Measurements from ENCODE around the gene OTX1. TPM values are rescaled to one million over a fixed set of nuclear protein-coding genes. Genes with fewer than 3 reads are reported as not detected.

The OTX1 gene
- total RNA-seq, 1 donor from 2014 or later = not detected

DNA sequence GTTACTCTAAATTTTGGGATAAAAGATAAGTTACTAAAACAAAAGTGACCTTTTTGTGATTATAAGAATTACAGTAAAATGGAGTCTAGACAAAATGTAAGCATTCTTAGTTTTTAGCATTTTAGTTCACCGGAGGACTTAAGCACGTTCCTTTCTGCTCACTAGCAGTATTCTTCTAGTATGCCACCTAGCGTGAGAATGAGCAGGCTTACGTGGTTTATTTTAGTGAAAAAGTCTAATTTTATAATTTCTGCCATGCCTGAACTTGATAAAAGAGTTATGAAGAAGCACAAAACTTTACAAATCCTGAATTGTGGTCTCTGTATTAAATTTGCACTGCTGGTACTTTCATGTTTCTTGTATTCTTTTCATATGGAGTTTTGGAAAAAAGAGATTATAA is 12.6 kb upstream of the OTX1 start:
- H3K36me3 ChIP-seq (ENCODE audit: control insufficient read depth, insufficient read depth, low read length) = no peaks in the 10 kb centered on the region
- no peak for DNase-seq (ENCODE audit: low read depth)
- no peaks in the 10 kb centered on the region for H3K27me3 ChIP-seq (ENCODE audit: control insufficient read depth, insufficient read depth, low read length)
- TF ChIP-seq, protein P1, sequence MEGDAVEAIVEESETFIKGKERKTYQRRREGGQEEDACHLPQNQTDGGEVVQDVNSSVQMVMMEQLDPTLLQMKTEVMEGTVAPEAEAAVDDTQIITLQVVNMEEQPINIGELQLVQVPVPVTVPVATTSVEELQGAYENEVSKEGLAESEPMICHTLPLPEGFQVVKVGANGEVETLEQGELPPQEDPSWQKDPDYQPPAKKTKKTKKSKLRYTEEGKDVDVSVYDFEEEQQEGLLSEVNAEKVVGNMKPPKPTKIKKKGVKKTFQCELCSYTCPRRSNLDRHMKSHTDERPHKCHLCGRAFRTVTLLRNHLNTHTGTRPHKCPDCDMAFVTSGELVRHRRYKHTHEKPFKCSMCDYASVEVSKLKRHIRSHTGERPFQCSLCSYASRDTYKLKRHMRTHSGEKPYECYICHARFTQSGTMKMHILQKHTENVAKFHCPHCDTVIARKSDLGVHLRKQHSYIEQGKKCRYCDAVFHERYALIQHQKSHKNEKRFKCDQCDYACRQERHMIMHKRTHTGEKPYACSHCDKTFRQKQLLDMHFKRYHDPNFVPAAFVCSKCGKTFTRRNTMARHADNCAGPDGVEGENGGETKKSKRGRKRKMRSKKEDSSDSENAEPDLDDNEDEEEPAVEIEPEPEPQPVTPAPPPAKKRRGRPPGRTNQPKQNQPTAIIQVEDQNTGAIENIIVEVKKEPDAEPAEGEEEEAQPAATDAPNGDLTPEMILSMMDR (IDR thresholded peaks at IDR 0.05; ENCODE audit: insufficient read depth, low read length, poor library complexity, severe bottlenecking) = no peak
- H3K4me3 ChIP-seq (ENCODE audit: low read depth, low read length) = no peak overlapping the region

DNA sequence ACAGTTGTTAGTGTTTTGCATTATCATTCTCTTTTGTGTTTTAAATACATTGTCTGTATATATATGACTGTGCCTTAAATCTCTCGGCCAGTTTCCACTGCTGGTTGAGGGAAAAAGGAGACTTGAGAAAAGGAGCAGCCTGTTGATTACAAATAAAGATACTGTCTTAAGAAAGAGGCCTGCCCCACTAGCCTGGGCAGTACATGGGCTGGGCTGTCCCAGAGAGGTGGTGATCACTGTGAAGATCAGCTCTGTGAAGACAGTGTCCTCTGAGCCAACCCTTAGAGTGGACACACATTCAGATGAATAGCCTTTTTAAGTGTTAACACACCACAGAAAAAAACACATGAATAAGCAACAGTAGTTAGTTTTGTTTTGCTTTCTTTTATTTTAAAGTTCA is 10.0 kb upstream of the OTX1 start:
- Histone ChIP-seq H3K27me3 (ENCODE audit: control insufficient read depth, insufficient read depth, low read length) (peaks cover 3% of the 10 kb centered on the region), H3K4me3 (ENCODE audit: low read depth, low read length) (no peak overlapping the region), H3K36me3 (ENCODE audit: control insufficient read depth, insufficient read depth, low read length) (no peaks in the 10 kb centered on the region)
- TF ChIP-seq, protein P1 (IDR thresholded peaks at IDR 0.05; ENCODE audit: insufficient read depth, low read length, poor library complexity, severe bottlenecking) = no peak
- DNase-seq (ENCODE audit: low read depth) = no peak

DNA sequence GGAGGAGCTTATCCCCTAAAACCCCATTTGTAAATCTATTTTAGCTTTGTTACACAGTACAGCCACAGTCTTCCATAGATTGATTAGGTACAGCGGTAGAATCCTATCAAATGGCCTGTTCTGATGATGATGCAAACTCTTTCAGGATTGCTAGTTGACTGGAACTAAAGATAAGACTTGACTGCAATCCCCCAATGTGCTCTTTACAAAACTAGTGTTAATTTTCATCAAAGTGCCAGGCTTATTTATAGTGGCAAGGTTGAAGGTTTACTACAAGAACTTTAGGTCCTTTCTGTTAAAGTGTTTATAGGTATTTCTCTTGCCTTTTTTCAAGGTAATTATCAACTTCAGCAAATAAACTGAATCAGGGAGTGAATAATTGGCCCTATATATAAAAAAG is 9.0 kb upstream of the OTX1 start:
- no peak for DNase-seq (ENCODE audit: low read depth)
- Histone ChIP-seq H3K36me3 (ENCODE audit: control insufficient read depth, insufficient read depth, low read length) (no peaks in the 10 kb centered on the region), H3K27me3 (ENCODE audit: control insufficient read depth, insufficient read depth, low read length) (peaks cover 3% of the 10 kb centered on the region), H3K4me3 (ENCODE audit: low read depth, low read length) (no peak overlapping the region)
- TF ChIP-seq, protein P1 (IDR thresholded peaks at IDR 0.05; ENCODE audit: insufficient read depth, low read length, poor library complexity, severe bottlenecking) = no peak

DNA sequence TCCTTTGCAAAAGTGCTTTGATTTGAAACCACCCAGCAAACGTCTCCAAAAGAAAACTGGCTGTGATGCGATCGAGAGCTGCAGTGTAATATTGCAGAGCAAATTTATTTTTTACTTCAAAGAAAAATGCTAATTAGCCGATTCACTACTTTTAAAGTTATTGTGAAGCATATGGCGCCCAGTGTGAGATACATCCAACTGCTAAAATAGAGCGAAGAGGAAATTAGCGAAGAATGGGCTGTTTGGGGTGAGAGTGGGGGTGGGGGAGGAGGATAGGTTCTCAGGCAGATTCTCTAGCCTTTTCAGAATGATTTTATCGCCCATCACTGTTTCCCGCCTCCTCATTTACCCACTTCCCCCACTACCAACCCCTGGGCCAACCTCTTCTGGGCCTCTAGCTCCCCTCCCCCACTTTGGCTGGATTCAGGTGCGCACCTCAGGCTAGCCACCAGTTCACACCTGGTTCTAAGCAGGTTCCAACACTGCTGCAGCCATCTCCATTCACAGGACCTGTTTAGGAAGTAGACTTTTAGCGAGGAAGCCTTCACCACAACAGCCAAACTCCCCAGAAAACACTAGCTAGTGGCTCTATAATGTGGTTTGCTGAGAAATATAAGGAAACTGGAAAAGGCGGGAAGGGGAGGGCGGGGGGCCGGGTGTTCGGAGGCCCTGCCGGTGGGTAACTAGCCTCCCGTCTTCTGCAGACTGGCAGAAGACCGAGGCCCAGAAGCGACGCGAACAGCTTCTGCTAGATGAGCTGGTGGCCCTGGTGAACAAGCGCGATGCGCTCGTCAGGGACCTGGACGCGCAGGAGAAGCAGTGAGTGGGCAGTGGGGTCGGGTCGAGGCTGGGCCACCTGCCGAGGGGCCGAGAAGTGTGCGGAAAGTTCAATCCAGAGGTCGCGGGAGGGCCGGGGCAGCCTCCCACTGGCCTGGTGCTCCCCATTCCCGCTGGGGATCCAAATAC is 6.0 kb upstream of the OTX1 start:
- Histone ChIP-seq H3K4me3 (ENCODE audit: low read depth, low read length) (no peak overlapping the region), H3K27me3 (ENCODE audit: control insufficient read depth, insufficient read depth, low read length) (peaks cover 33% of the 10 kb centered on the region), H3K36me3 (ENCODE audit: control insufficient read depth, insufficient read depth, low read length) (no peaks in the 10 kb centered on the region)
- TF ChIP-seq, protein P1 (IDR thresholded peaks at IDR 0.05; ENCODE audit: insufficient read depth, low read length, poor library complexity, severe bottlenecking) = no peak
- DNase-seq (ENCODE audit: low read depth) = no peak

DNA sequence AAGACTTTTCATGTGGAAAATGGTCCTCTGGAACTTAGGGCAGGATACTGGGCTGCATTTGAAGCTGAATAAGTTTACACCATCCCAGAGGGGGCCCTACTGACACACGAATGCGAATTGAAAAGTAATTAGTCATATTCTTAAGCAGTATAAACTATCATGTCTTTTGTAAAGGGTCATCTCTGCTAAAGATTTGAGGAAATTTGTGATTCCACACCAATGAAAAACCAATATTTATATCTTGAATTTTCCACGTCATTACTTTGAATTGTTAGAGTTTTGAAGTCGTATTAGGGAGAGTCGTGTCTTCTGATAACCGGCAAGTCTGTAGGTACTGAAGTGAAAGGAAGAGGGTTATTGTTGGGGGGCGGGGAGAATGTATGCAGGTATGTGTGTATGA is 4.1 kb upstream of the OTX1 start:
- Histone ChIP-seq H3K4me3 (ENCODE audit: low read depth, low read length) (no peak overlapping the region), H3K36me3 (ENCODE audit: control insufficient read depth, insufficient read depth, low read length) (no peaks in the 10 kb centered on the region), H3K27me3 (ENCODE audit: control insufficient read depth, insufficient read depth, low read length) (peaks cover 50% of the 10 kb centered on the region)
- TF ChIP-seq, protein P1 (IDR thresholded peaks at IDR 0.05; ENCODE audit: insufficient read depth, low read length, poor library complexity, severe bottlenecking) = no peak
- DNase-seq (ENCODE audit: low read depth) = no peak

All from kidney epithelial cell (primary cell).